Measurements from ENCODE around the gene WWP2.
"Not testable (repeated sequence)": the region's sequence is repeated elsewhere in the genome, so short reads cannot be mapped to it uniquely, and the experiment has no call there.

Gene WWP2

DNA sequence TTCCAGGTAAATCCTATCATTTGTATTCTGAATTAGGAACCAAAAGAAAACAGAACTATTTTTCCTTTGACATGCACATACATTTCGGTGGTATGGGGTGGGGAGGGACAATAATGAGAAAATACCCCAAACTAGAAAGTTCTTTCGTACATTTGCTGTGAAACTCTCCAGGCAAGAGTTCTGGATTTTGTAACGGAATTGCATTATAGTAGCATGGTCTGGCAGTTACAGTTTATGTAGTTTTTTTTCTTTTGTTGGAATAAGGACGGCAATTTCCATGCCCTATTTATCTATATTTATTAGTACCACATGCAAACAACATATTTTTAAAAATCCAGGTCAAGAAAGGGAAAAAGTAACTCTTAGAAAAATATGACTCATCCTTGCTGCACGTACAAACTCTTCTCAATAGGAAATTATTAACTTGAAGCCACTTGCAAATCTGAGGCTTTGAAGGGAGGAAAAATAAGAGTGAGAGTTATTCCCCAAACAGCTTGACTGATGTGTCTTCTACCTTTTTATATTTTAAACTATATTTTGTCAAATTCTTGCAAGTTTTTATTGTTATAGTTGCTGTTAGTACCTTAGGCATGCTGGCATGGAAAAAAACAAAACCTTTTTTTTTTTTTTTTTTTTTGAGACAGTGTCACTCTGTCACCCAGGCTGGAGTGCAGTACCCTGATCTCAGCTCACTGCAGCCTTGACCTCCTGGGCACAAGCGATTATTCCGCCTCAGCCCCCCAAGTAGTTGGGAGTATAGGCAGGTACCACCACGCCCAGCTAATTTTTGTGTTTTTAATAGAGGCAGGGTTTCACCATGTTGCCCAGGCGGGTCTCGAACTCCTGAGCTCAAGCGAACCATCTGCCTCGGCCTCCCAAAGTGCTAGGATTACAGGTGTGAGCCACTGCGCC is 69.3 kb downstream of the WWP2 start:
- no peak for DNase-seq

DNA sequence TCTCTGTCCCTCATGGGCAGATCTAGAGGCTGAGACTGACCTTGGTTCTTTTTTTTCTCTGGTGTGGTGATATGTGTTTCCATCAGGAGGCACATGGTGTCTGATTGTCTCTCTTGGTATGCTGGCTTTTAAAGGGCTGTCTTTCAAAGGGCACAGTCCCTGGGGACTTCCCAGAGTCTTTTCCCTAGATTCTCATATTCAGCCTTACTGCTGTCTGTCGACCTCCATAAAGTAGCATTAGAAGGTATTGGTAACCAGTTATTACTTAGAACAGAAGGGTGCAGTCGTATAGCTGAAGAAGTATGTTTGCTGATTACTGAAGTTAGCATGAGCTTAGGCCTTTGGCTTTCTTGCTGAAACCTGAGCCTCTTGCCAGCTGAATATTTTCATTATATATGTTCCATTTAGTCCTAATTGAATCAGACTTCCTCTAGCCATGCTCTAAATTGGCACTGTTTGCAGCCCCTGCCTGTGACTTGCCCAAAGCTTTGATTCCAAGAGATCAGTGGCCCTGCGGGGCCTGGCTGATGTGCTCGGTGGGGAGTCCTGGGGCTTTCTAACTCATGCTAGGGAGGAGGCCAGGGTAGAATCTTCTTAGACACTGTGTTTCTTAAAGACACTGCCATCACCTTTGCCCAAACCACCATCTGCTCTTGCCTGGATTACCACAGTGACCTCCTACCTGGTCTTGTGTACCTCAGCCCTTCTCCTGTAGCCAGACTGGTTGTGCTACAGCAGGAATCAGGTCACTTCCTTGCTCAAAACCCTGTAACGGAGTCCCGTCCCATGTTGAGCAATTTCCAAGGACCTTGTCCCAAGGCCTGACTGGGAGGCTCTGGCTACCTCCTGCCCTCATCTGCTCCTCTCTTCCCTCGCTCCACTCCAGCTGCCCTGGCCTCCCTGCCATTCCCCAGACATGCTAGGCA is 71.5 kb downstream of the WWP2 start:
- peak; percentile 81 for DNase-seq

DNA sequence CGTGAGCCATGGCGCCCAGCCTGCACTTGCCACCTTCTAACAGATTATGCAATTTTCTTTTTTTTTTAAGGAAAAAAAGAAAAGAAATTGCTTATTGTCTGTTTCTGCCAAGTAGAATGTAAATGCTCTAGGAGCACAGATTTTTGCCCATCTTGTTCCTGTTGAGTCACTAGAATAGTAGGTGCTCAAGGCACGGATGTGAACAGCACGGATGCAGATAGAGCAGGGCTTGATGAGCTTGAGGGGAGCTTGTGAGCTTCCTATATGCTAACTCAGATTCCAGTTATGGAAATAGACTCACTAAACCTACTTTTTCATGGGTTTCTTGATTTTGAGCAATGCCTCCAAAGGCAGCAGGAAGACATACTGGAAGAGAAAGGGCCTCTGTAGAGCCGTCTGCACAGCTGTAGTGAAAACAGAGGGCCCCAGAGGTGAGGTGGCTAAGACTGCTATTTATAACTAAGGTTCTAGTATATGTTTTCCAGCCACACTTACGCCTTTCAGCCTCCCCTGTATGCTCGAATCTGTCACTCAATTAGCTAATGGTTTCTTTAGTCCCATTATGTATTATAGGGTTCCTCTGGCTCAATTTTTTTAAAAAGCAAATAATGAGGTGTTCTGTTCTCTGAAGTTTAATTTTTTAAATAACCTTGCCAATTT is 72.8 kb downstream of the WWP2 start:
- DNase-seq: no peak

DNA sequence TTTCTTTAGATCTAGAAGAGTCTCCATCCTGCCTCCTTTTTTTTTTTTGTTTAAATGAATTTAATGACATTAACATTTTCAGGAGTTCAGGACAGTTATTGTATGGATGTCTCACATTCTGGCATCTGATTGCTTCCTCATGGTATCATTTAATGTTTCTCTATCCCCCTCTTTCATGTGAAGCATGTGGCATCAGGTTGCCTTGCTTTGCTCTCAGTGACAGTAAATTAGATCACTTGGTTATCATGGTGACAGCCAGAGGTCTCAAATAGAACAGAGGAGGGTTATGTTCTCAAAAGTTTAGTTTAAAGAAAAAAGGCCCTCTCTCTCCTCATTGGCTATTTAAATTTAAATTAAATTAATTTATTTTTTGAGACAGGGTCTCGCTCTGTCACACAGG is 74.1 kb downstream of the WWP2 start:
- DNase-seq: no peak

DNA sequence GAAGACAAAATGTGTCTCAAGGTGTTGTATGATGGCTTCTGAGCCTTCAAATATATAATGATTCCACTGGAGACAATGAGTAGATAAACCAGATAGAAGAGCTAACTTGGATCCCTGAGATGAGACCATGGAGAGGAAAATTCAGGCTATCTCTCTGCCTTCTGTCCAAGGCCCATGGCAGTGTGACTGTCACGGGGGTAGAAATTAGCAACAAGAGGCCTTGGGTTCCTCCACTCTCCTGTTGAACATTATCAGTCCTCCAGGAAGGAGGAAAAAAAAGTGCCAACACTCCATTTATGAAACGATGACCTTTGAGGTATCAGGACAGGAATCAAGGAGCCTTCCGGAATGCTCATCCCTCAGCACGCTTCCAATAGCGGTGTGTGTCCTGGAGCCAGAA is 75.2 kb downstream of the WWP2 start:
- no peak for DNase-seq

DNA sequence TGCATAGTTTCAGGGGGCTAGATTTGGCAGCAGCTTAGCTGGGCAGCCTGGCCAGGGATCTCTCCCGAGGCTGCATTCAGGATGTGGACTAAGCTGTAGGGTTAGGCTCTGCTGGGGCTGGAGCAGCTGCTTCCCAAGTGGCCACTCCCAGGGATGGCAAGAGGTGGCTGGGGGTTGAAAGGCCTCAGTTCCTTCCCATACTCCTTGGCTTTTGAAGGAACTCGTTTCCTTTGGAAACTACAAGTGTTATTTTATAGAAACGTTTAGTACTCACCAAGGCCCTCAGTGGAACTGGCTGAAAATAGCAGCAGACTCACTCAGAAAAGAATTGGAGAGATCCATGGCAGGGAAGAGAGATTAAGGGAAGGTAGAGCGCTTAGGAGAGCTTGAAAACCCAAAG is 76.4 kb downstream of the WWP2 start:
- no peak for DNase-seq

DNA sequence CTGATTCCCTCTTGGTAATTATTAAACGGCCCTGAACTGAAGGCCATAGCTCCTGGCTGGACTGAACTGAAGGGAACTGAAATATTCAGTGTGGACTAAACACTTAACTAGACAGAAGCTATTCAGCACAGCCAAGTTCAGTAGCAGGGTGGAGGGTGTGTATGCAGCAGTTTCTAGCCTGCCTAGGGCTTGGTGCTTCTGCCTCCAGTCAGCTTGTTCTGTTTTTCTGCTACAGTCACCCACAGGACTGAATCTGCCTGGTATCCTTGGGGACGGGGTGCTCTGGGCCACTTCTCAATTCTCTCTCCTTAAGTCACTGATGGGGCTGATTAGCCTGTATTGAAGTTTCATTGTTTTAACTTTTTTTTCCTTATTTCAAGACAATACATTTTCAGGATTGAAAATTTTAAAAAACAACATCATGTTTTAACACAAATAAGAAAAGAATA is 77.1 kb downstream of the WWP2 start:
- DNase-seq: peak; percentile 35

DNA sequence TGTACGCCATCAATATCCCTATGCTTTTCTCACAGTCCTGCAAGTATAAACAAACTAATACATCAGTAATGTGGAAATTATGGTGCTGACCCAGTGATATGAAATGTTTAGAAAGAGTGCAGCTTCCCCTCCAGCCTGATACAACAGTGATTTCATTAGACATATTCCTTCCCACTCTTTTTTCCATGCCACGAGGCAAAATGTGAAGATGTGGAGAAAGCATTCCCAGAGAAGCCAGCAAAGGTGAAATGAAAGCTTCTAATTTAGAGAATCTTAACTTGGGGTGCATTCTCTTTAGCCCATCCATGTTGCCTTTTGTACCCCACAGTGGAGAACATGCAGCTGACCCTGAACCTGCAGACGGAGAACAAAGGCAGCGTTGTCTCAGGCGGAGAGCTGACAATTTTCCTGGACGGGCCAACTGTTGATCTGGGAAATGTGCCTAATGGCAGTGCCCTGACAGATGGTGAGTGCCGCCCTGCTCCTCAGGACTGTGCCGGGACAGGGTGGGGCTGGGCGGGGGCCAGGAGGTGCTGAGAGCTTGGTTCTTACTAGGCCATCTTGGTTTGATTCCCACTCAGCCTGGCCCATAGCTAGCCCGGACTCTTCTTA is 77.8 kb downstream of the WWP2 start:
- DNase-seq: peak; percentile 82

DNA sequence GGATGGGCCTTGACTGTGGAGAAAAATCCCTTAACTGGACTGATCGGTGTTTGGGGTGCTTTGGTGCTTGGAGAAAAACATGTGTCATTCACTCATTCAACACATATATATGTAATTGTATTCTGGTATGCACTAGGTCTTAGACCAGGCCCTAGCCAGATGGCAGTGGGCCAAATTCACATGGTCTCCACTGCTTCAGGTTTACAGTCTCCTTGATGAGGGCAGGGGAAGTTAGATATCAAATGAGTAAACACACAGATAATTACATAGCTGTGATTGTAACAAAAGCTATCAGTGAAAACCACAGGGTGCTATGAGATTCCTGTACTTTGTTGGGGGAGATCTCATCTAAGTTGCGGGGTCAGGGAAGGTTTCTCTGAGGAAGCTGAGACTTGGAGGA is 78.8 kb downstream of the WWP2 start:
- DNase-seq: no peak

DNA sequence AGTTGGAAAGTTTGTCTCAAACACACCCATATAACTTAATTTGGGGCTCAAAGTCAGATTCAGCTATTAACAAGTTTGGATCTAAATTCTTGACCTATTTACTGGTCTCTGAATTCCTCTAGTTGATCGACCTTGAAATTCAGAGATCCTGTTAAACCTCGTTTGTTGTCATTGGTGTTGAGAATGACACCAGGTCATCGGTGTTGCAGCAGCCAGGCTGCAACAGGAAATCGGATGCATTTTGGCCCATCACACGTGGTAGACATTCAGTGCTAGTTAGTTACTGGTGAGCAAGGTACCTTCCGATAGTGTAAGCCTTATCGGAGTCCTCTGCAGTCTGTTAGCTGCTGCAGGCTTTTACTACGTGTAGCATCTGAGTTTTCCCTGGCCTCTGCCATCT is 82.3 kb downstream of the WWP2 start:
- DNase-seq: no peak

DNA sequence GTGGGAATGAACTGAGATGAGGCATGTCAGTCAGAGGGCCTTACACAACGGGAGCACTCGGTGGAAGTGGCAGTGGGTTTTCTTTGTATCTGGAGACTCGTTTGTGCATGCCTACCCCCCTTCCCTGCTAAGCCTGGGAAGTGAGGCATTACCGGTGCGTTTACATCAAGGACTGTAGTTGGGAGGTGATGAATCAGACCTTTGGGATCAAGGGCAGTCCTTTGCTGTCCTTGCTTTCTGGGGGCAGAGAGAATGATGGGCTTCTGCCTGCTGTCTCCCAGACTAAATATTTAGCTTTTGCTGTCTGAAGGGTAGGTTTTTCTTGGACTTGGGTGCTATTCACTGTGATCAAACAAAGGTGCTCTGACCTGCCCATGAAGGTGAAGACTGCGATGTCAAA is 83.0 kb downstream of the WWP2 start:
- DNase-seq: no peak

DNA sequence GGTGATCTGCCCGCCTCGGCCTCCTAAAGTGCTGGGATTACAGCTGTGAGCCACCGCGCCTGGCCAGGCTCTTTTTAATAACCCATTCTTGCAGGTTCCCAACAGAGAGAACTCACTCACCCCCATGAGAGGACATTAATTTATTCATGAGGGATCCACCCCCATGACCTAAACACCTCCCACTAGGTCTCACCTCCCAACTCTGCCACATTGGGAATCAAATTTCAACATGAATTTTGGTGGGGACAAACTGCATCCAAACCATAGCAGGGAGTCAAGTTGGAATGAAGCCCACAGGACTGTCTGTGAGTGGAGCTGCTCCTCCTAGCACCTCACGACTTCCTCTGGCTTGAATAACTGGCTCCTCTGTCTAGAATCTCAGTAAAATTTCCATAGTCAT is 85.5 kb downstream of the WWP2 start:
- DNase-seq: no peak

DNA sequence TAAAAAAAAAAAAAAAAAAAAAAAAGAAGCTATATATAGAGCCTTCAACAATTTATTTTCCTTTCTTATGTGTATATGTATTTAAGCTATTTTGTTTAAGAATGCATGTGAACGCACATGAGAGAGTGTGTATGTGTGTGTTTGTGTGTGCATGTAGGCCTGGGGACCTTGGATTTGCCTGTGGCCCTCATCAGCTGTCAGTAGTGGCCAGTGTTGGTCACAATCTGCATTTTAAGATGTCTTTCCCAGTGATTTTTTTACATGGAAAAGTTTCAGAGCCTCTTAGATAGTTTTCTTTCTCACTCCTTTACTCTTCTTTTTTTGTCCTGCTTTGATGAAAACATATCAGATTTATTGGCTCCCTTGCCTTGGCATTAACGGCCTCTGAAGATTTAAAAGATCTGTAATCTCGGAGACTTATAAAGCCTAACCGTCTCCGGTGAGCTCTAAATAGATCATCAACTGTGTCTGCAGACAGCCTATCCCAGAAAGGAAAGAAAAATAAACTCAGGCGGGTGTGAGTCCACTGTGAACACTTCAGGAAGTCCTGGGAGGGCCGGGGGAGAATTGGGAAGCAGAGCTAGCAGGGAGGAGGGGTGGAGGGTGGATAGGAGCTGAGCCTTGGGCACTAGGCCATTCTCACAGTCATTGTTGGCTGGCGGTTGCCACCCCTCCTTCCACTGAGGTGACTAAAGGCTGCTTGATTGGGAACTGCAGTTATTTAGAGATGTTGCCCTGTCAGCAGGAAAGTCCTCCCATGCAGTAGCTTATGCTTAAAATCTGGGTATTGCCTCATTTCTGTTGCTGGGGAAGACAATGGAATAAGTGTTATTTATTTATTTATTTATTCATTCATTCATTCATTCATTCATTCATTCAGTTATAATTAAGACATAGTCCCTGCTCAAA is 86.8 kb downstream of the WWP2 start:
- no peak for DNase-seq

DNA sequence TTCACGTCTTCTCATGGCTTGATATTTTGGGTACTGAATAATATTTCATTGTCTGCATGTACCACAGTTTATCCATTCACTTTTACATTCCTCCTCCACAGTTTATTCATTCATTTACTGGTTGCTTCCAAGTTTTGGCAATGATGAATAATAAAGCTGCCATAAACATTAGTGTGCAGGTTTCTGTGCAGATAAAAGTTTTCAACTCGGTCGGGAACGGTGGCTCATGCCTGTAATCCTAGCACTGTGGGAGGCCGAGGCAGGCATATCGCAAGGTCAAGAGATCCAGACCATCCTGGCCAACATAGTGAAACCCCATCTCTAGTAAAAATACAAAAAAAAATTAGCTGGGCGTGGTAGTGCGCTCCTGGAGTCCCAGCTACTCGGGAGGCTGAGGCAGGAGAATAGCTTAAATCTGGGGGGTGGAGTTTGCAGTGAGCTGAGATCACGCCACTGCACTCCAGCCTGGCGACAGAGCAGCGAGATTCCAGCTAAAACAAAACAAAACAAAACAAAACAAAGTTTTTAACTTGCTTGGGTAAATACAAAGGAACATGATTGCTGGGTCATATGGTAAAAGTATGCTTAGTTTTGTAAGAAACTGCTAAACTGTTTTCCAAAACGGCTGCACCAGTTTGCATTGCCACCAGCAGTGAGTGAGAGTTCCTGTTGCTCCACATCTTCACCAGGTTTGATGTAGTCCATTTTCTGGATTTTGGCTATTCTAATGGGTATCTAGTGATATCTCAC is 89.5 kb downstream of the WWP2 start:
- DNase-seq: no peak

DNA sequence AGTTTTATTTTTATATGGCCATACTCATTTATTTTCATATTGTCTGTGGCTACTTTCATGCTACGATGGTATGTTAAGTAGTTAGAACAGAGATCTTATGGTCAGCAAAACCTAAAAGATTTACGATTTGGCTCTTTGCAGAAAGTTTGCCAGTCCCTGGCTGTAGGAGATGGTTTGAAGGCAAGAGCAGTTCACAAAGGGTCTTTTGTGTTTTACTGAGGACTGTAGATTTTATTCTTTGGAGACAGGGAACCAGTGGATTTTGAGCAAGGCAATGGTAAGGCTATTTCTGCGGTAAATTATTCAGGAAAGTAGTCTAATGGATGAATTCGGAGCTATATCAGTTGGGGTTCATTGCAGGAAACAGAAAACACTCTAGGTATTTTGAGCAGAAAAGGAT is 90.7 kb downstream of the WWP2 start:
- DNase-seq: no peak

DNA sequence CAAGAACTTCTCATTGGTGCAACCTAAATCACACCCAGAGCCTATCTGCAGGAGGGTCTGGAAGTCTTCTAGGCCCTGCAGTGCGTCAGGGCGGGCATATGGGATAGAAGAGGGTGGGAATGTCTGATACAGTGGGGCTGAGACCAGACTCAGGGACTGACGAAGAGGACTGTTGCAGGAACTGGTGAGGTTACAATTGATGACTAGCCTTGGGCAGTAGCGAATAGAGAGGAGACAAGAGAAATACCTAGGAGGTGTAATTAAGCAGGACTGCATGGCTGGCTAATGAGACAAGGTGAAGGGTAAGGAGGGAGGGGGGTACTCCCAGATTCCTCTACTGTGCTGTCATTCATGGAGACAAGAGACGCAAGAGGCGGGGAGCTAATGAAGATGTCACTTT is 91.3 kb downstream of the WWP2 start:
- no peak for DNase-seq

DNA sequence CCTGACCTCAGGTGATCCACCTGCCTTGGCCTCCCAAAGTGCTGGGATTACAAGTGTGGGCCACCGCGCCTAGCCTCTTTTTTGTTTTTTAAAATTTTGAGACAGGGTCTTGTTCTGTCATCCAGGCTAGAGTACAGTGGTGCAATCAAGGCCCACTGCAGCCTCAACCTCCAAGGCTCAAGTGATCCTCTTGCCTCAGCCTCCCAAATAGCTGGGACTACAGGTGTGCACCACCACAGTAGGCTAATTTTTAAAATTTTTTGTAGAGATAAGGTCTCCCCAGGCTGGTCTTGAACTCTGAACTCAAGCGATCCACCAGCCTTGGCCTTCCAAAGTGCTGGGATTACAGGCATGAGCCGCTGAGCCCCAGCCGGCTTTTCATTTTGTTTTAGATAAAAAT is 92.6 kb downstream of the WWP2 start:
- DNase-seq: not testable (repeated sequence)

DNA sequence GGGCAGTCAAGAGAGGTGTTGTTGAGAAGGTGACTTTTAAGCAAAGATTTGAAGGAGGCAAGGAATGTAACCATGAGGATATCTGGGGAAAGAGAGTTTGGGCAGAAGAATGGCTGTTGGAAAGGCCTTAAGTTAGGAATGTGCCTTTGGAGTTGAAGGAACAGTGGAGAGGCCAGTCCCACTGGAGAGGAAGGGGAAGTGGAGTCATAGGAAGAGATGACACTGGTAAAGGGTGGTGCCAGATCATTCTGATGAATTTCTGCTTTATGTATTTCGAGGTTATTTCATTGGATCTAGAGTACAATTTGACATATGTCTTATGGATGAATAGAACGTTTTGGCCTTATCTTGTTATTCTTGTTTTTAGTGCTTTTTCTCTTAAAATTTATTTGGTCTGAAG is 93.5 kb downstream of the WWP2 start:
- DNase-seq: no peak

DNA sequence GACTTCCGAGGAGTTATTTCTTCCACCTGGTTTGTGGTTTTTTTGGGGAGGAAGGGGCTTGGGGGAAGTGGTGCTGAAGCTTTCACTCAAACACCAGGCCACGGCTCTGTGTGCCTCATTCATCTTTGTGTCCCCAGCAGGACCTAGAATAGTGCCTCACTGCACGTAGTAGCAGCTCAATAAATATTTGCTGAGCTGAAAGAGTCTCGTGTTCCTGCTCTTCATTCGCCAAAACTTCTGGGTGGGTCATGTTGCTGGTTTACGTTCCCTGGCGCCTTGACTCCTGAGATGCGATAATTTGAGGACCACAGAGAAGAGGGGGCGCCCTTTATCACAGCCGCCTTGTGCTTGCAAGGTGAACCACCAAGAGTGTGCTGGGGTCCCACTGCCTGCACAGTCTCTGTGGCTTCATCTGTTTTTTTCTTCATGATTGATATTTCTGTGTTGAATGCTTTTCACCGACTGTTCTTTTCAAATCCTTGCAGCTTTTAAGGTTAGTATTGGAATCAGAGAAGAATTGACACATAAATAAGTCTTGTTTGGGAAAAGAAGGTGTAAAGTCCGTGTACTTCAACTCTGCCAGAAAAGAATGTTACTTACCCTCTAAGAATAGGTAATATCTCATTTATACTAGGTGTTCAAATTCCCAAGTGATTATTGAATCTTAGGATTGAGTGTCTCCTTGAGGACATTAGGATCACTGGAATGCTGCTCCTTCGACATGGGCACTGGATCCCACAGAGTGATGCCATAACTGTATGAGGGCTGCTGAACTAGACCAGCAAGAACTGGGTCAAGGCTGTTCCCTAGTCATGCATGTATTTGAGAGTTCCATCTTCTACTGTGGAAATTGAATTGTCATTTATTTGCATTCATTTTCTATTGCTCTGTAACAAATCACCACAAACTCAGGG is 96.3 kb downstream of the WWP2 start:
- no peak for DNase-seq
